Inferior parietal cortex (tissue), 1 donor: ENCODE measurements around the gene SAP25.
"Not testable (repeated sequence)": the region's sequence is repeated elsewhere in the genome, so short reads cannot be mapped to it uniquely, and the experiment has no call there.

ENCODE experiments used
- DNase-seq: peaks from one replicate; pipeline ENCODE4 v3.0.0-alpha.2; 2016; ENCODE audit errors: extremely low spot score

The SAP25 gene

GRCh38 chr7:100535982-100536381, 37.7 kb downstream of the SAP25 start:
- DNase-seq, result not testable (repeated sequence)

DNA sequence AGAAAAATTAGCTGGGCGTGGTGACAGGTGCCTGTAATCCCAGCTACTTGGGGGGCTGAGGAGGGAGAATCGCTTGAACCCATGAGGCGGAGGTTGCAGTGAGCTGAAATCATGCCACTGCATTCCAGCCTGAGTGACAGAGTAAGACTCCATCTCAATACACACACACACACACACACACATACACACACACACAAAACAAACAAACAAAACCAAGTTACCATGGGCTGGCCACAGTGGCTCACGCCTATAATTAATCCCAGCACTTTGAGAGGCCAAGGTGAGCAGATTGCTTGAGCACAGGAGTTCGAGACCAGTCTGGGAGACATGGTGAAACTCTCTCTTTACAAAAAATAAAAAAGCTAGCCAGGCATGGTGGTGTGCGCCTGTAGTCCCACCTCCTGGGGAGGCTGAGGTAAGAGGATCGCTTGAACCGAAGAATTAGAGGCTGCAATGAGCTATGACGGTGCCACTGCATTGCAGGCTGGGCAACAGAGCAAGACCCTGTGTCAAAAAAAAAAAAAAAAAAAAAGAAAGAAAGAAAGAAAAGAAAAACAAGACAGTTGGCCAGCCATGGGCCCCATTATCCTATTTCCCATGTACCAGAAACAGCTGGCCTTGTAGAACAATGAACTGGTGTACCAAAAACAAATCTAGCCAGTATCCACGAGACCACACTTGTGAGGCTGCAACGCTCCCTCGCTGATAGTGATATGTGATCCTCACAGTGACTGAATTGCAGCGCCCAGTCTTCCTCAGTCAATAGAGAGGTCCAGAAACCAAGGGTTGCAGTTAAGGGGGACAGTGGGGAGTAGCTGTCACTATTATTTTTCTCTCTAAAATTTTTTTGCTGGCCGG, 41.3 kb downstream of the SAP25 start:
- no peak for DNase-seq

DNA sequence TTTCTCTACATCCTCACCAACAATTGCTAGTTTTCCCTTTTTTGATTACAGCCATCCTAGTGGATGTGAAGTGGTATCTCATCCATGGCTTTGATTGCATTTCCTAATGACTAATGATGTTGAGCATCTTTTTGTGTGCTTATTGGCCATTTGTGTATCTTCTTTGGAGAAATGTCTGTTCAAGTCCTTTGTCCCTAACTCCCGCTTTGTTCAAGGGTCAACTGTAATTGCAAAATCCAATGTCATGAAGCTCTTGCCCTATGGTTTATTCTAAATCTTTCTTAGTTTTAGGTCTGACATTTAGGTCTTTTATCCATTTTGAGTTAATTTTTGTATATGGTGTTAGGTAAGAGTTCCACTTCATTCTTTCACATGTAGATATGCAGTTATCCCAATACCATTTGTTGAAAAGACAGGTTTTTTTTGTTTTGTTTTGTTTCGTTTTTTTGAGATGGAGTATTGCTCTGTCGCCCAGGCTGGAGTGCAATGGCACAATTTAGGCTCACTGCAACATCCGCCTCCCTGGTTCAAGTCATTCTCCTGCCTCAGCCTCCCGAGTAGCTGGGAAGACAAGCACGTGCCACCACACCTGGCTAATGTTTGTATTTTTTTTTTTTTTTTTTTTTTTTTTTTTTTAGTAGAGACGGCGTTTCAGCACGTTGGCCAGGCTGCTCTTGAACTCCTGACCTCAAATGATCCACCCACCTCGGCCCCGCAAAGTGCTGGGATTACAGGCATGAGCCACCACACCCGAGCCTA, 45.4 kb downstream of the SAP25 start:
- DNase-seq, result not testable (repeated sequence)

GRCh38 chr7:100523192-100523591, 50.5 kb downstream of the SAP25 start:
- DNase-seq, result not testable (repeated sequence)
